Measurements from ENCODE around the gene GM2A. TPM values are rescaled to one million over a fixed set of nuclear protein-coding genes. Genes with fewer than 3 reads are reported as not detected.
A peak's percentile ranks its signal among the peaks of the same experiment; 100 is the strongest.

GM2A gene
- polyA plus RNA-seq, 1 of the 3 experiments (the other 2 are of a cell fraction), result 8.0 TPM

DNA sequence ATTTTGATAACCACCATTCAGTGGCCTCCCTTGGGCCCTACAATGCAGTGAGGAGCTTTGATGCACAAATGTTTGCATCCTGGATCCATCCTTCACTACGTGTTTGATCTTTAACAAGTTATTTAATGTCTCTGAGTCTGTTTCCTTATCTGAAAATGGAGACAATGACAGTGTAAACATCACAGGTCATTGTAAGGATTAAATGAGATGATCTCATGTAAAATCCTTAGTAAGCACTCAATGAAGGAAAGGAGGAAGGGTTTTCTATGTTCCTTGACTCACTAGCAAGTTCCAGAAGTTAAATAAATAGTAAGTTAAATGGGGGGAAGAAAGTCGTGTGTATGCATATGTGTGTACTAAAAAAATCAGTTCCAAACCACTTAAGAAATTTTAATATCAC is 60.4 kb downstream of the GM2A start:
- ChIA-PET CTCF (interaction anchor here (0.6 to 1.2 kb wide), 3 partner anchors 10 to 21 kb away, joined by 3 read pairs; partner anchors contain the start of gene SLC36A3), POLR2A (no interaction called here)
- Histone ChIP-seq H4K20me1 (ENCODE audit: insufficient read depth) (no peaks in the 10 kb centered on the region), H3K9me2 (no peaks in the 10 kb centered on the region), H3K4me3 (ENCODE audit: low read depth in 2 of 2, low read length in 1 of 2) (no peak overlapping the region), H2AFZ (ENCODE audit: low read depth) (no peak overlapping the region), H3F3A (replicated peaks; ENCODE audit: insufficient read depth) (no peaks in the 10 kb centered on the region), H3K27me3 (ENCODE audit: insufficient read depth) (no peaks in the 10 kb centered on the region), H3K79me2 (ENCODE audit: insufficient read depth) (no peaks in the 10 kb centered on the region), H3K27ac (ENCODE audit: low read depth in 2 of 2, low read length in 1 of 2) (no peak overlapping the region), H3K36me3 (replicated peaks in 1 of 2; ENCODE audit: control insufficient read depth in 1 of 2, insufficient read depth in 2 of 2, low read length in 1 of 2) (no peaks in the 10 kb centered on the region), H3K9me3 (no peaks in the 10 kb centered on the region), H3K4me1 (ENCODE audit: control insufficient read depth in 1 of 2, insufficient read depth in 2 of 2, low read depth in 1 of 2, low read length in 1 of 2) (no peaks in the 10 kb centered on the region), H3K4me2 (no peak overlapping the region), H3K9ac (no peak overlapping the region)
- WGBS (ENCODE audit: low lambda C conversion rate), result 7% methylated on average over 2 of the region's 2 CpGs
- TF ChIP-seq JUND (IDR thresholded peaks at IDR 0.05) (no peak), TAF1 (IDR thresholded peaks at IDR 0.05; ENCODE audit: borderline replicate concordance, low read depth, low read length) (no peak), GABPA (IDR thresholded peaks at IDR 0.05; ENCODE audit: low read depth) (no peak), YY1 (IDR thresholded peaks at IDR 0.05; ENCODE audit: low read depth) (no peak), SIN3A (IDR thresholded peaks at IDR 0.05; ENCODE audit: borderline replicate concordance, low read depth, low read length) (no peak)
- TF ChIP-seq, protein P1, sequence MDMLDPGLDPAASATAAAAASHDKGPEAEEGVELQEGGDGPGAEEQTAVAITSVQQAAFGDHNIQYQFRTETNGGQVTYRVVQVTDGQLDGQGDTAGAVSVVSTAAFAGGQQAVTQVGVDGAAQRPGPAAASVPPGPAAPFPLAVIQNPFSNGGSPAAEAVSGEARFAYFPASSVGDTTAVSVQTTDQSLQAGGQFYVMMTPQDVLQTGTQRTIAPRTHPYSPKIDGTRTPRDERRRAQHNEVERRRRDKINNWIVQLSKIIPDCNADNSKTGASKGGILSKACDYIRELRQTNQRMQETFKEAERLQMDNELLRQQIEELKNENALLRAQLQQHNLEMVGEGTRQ (IDR thresholded peaks at IDR 0.05; ENCODE audit: borderline replicate concordance, low read depth, low read length), result no peak
- no peak for DNase-seq

DNA sequence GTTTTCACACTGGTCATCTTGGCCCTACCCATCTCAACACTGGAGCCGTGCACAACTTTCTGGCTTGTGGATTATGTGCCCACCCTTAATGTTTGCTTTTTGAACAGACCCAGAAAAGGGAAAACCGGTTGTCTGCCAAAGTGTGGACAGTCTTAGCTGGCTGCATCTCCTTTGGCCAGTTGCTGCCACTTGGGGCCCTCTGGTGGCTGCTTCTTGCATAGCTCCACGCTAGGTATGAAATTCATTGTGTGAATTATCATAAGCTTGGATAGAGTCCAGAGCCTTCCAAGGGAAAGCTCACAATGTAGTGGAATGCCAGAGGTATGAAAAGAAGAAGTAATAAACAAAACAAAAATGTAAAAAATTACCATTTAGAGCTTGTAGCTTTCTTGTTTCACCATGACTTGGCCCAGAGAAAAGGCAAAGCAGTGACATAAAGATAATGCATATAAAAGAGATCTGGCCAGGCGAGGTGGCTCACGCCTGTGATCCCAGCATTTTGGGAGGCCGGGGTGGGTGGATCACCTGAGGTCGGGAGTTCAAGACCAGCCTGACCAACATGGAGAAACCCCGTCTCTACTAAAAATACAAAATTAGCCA is 63.1 kb downstream of the GM2A start:
- peak; percentile 74 for DNase-seq
- POLR2A ChIA-PET, result no interaction called here
- Histone ChIP-seq H3K27ac (ENCODE audit: low read depth in 2 of 2, low read length in 1 of 2) (no peak overlapping the region), H3K4me2 (no peak overlapping the region), H3K36me3 (replicated peaks in 1 of 2; ENCODE audit: control insufficient read depth in 1 of 2, insufficient read depth in 2 of 2, low read length in 1 of 2) (no peaks in the 10 kb centered on the region), H3K9ac (no peak overlapping the region), H2AFZ (ENCODE audit: low read depth) (no peak overlapping the region), H3K79me2 (ENCODE audit: insufficient read depth) (no peaks in the 10 kb centered on the region), H3K4me3 (ENCODE audit: low read depth in 2 of 2, low read length in 1 of 2) (peak overlapping the region in 1 of 2 experiments; percentile 42; a peak in 1 of 4 replicates), H3K9me2 (no peaks in the 10 kb centered on the region), H3K4me1 (ENCODE audit: control insufficient read depth in 1 of 2, insufficient read depth in 2 of 2, low read depth in 1 of 2, low read length in 1 of 2) (no peaks in the 10 kb centered on the region), H3K9me3 (no peaks in the 10 kb centered on the region), H4K20me1 (ENCODE audit: insufficient read depth) (no peaks in the 10 kb centered on the region), H3K27me3 (ENCODE audit: insufficient read depth) (no peaks in the 10 kb centered on the region), H3F3A (replicated peaks; ENCODE audit: insufficient read depth) (no peaks in the 10 kb centered on the region)
- WGBS (ENCODE audit: low lambda C conversion rate), result 34% methylated on average over 8 of the region's 8 CpGs
- TF ChIP-seq GABPA (IDR thresholded peaks at IDR 0.05; ENCODE audit: low read depth), result no peak
- peak; percentile 72 for TF ChIP-seq RAD21 (IDR thresholded peaks at IDR 0.05; ENCODE audit: low read length)
- TF ChIP-seq, protein P2, sequence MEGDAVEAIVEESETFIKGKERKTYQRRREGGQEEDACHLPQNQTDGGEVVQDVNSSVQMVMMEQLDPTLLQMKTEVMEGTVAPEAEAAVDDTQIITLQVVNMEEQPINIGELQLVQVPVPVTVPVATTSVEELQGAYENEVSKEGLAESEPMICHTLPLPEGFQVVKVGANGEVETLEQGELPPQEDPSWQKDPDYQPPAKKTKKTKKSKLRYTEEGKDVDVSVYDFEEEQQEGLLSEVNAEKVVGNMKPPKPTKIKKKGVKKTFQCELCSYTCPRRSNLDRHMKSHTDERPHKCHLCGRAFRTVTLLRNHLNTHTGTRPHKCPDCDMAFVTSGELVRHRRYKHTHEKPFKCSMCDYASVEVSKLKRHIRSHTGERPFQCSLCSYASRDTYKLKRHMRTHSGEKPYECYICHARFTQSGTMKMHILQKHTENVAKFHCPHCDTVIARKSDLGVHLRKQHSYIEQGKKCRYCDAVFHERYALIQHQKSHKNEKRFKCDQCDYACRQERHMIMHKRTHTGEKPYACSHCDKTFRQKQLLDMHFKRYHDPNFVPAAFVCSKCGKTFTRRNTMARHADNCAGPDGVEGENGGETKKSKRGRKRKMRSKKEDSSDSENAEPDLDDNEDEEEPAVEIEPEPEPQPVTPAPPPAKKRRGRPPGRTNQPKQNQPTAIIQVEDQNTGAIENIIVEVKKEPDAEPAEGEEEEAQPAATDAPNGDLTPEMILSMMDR (IDR thresholded peaks at IDR 0.05), result peak; percentile 85
- TF ChIP-seq RCOR1 (IDR thresholded peaks at IDR 0.05; ENCODE audit: low read length), result 0 out of 2 replicates have a peak, but pooled peaks have one; percentile 23
- peak; percentile 64 for TF ChIP-seq SMC3 (IDR thresholded peaks at IDR 0.05; ENCODE audit: low read depth, low read length)
- TF ChIP-seq MXI1 (IDR thresholded peaks at IDR 0.05; ENCODE audit: low read depth, low read length), result no peak
- CTCF ChIA-PET, result interaction anchor here (0.6 to 1.4 kb wide), 30 partner anchors 8 to 336 kb away, joined by 3 to 8 read pairs (median 3); partner anchors contain the start of gene SLC36A3

All from SK-N-SH (cell line).